K562 (cell line): ENCODE data around the gene CT83. TPM values are rescaled to one million over a fixed set of nuclear protein-coding genes. Genes with fewer than 3 reads are reported as not detected.

Experiments used
- ATAC-seq: fragments of 200-7000 bp; cut with Tn5 transposase; 3 replicates; pipeline ENCODE4 v1.9.1; 2020; ENCODE audit warnings: moderate library complexity
- BruUV-seq: library from RNA; stranded (reverse); fragments of 400-500 nt; replicated peaks from 2 replicates; lab custom pipeline; 2021; lab: Mats Ljungman, UMichigan
- CTCF ChIA-PET: fragments of 300-600 bp; formaldehyde crosslinking; extraction: SDS; loops from one replicate; lab custom pipeline; 2021; ENCODE audit warnings: low intra/inter-chr PET ratio; lab: Yijun Ruan, JAX
- POLR2A ChIA-PET: fragments of 300-600, 350-650 bp; sonication (Branson Sonifier 250); formaldehyde crosslinking; extraction: SDS; loops from one replicate; lab custom pipeline; 2021; ENCODE audit warnings: antibody characterized with exemption, inconsistent platforms; lab: Yijun Ruan, JAX
- DNase-seq, 4 experiments: peaks; one replicate each; pipeline versions ENCODE4 v3.0.0 to v3.0.0-alpha.2; 2011 to 2018; ENCODE audit warnings: low spot score in 3 of 4, mixed read lengths in 3 of 4; ENCODE audit errors: extremely low read depth in 1 of 4
- FAIRE-seq: peaks from 2 replicates; lab custom pipeline; 2011; peaks lifted over from hg19 to GRCh38; lab: Jason Lieb, UNC
- H2AFZ ChIP-seq: 2 replicates; pipeline ENCODE4 v1.6.0; 2011; ENCODE audit warnings: low read depth, low read length, control low read depth, inconsistent platforms
- H3K27ac ChIP-seq: fragments of 200-600 bp; 3 replicates; pipeline ENCODE4 v1.8.0; 2011; ENCODE audit warnings: low read depth, mild to moderate bottlenecking, control low read depth, inconsistent platforms, low read length, moderate library complexity, mixed read lengths; ENCODE audit errors: extremely low read depth
- H3K27me3 ChIP-seq, 2 experiments: fragments of 300-600 bp in 1 of 2; 2 replicates in 1 of 2; 3 replicates in 1 of 2; pipeline versions ENCODE4 v1.6.0 to v1.8.0; 2011; ENCODE audit warnings: inconsistent platforms in 2 of 2, low read length in 2 of 2, mild to moderate bottlenecking in 1 of 2, mixed read lengths in 1 of 2, moderate library complexity in 1 of 2; ENCODE audit not compliant: control insufficient read depth in 2 of 2, insufficient read depth in 2 of 2
- H3K36me3 ChIP-seq: fragments of 300-600 bp; 3 replicates; pipeline ENCODE4 v1.8.0; 2011; ENCODE audit warnings: mild to moderate bottlenecking, low read length, inconsistent platforms; ENCODE audit not compliant: control insufficient read depth, insufficient read depth
- H3K4me1 ChIP-seq, 2 experiments: fragments of 200-600 bp in 1 of 2; replicated peaks in 1 of 2; 2 replicates in 1 of 2; 3 replicates in 1 of 2; pipeline versions ENCODE4 v1.5.1 to v1.8.0; 2011; ENCODE audit warnings: inconsistent platforms in 2 of 2, low read length in 2 of 2, mild to moderate bottlenecking in 1 of 2, mixed read lengths in 1 of 2, moderate library complexity in 1 of 2; ENCODE audit not compliant: control insufficient read depth in 2 of 2, insufficient read depth in 2 of 2
- H3K4me2 ChIP-seq: 2 replicates; pipeline ENCODE4 v1.6.1; 2011; ENCODE audit warnings: low read length, control low read depth, inconsistent platforms, mixed read lengths; ENCODE audit not compliant: insufficient read depth
- H3K4me3 ChIP-seq: fragments of 200-600 bp; sonication (generic), shearing (Covaris generic); 2 replicates; pipeline ENCODE4 v1.5.1; 2016; ENCODE audit warnings: control low read depth, inconsistent platforms
- H3K79me2 ChIP-seq: fragments of 200-600 bp; 3 replicates; pipeline ENCODE4 v1.8.0; 2011; ENCODE audit warnings: low read length, inconsistent platforms; ENCODE audit not compliant: control insufficient read depth, insufficient read depth
- H3K9ac ChIP-seq, 2 experiments: 2 replicates each; pipeline versions ENCODE4 v1.6.0 to v1.6.1; 2011; ENCODE audit warnings: low read depth in 2 of 2, low read length in 2 of 2, control low read depth in 1 of 2, inconsistent platforms in 1 of 2, mild to moderate bottlenecking in 1 of 2, mixed read lengths in 1 of 2; ENCODE audit not compliant: insufficient read depth in 1 of 2
- H3K9me1 ChIP-seq: one replicate; pipeline ENCODE4 v1.6.0; 2011; ENCODE audit warnings: inconsistent platforms, mild to moderate bottlenecking, low read length, moderate library complexity; ENCODE audit not compliant: control insufficient read depth, insufficient read depth
- H3K9me3 ChIP-seq: replicated peaks from 2 replicates; pipeline ENCODE4 v1.5.1; 2011; ENCODE audit warnings: low read depth, low read length, inconsistent platforms; ENCODE audit not compliant: control insufficient read depth, insufficient read depth
- H4K20me1 ChIP-seq: replicated peaks from 2 replicates; pipeline ENCODE4 v1.6.1; 2011; ENCODE audit warnings: low read length, inconsistent platforms, mixed read lengths; ENCODE audit not compliant: control insufficient read depth, insufficient read depth
- ADNP ChIP-seq: fragments of 200-800 bp; sonication (Bioruptor generic); IDR thresholded peaks from 2 replicates; pipeline ENCODE4 v1.6.1; 2016; ENCODE audit warnings: missing genetic modification characterization, missing compliant biosample characterization
- ARID3B ChIP-seq: fragments of 250-450 bp; sonication (Bioruptor Pico); IDR thresholded peaks from 2 replicates; pipeline ENCODE4 v1.4.0; 2020; ENCODE audit warnings: borderline replicate concordance
- BRF1 ChIP-seq: IDR thresholded peaks from 3 replicates; pipeline ENCODE4 v1.6.1; 2011; ENCODE audit warnings: borderline replicate concordance, mild to moderate bottlenecking; ENCODE audit not compliant: insufficient read length; ENCODE audit errors: extremely low read depth
- CSDE1 ChIP-seq, 2 experiments: fragments of 450-650 bp; IDR thresholded peaks; 2 replicates each; pipeline ENCODE4 v1.6.1; 2016; ENCODE audit warnings: mild to moderate bottlenecking in 1 of 2
- ESRRB ChIP-seq: fragments of 250-450 bp; sonication (Bioruptor Pico); IDR thresholded peaks from 2 replicates; pipeline ENCODE4 v1.5.0; 2020; ENCODE audit warnings: mild to moderate bottlenecking, moderate library complexity, borderline replicate concordance
- HNRNPL ChIP-seq: fragments of 200-400 bp; formaldehyde crosslinking; IDR thresholded peaks from 2 replicates; pipeline ENCODE4 v1.6.1; 2017; ENCODE audit warnings: low read depth, mild to moderate bottlenecking, low read length
- IRF2 ChIP-seq: sonication (generic); formaldehyde crosslinking; IDR thresholded peaks from 2 replicates; pipeline ENCODE4 v1.8.1; 2022; ENCODE audit warnings: mild to moderate bottlenecking, missing genetic modification reagents
- RB1 ChIP-seq: fragments of 450-650 bp; IDR thresholded peaks from 2 replicates; pipeline ENCODE4 v1.6.1; 2017; ENCODE audit warnings: low read depth, mild to moderate bottlenecking
- SRSF7 ChIP-seq: fragments of 200-400 bp; formaldehyde crosslinking; optimal IDR thresholded peaks from 2 replicates; pipeline ENCODE3; 2017; ENCODE audit warnings: mild to moderate bottlenecking, low read depth, low read length
- ZNF197 ChIP-seq: fragments of 200-800 bp; sonication (Bioruptor generic); IDR thresholded peaks from 2 replicates; pipeline ENCODE4 v1.6.1; 2016; ENCODE audit warnings: low read depth, missing genetic modification characterization, missing compliant biosample characterization
- in situ Hi-C: fragments of 300-500 bp; cut with MboI; formaldehyde crosslinking; loops from 4 replicates; pipeline ENCODE4 v1.15.0; 2018; ENCODE audit warnings: inconsistent platforms, mixed read lengths
- intact Hi-C: fragments of 100-400 bp; cut with micrococcal nuclease; formaldehyde crosslinking; loops from 2 replicates; pipeline ENCODE4 v1.14.2; 2022
- polyA plus RNA-seq, 8 experiments: library from polyadenylated mRNA; depleted of rRNA in 4 of 8; stranded (reverse) in 5 of 8; unstranded in 3 of 8; fragments of >200 nt; fragmentation: Nextera tagmentation in 2 of 8; fragmentation: Illumina TruSeq in 1 of 8; extraction: Ambion mirVana in 2 of 8; extraction: Trizol in 1 of 8; gene quantifications; 2 replicates each; pipeline versions ENCODE4 v1.2.1 to v1.2.3, GENCODE V29; 2011 to 2014; ENCODE audit warnings: inconsistent platforms in 1 of 8, missing spikeins in 1 of 8
- total RNA-seq, 7 experiments: library from RNA; depleted of rRNA in 6 of 7; stranded (reverse); fragments of >200 nt in 6 of 7; fragmentation: Illumina TruSeq in 2 of 7; extraction: Trizol in 2 of 7; gene quantifications; 2 replicates each; pipeline versions ENCODE4 v1.2.1 to v1.2.3, GENCODE V29; 2011 to 2021; ENCODE audit warnings: low replicate concordance in 1 of 7
- TF ChIP-seq, protein P1 (sequence below): fragments of 250-450 bp; sonication (Bioruptor Pico); IDR thresholded peaks from 2 replicates; pipeline ENCODE4 v1.5.0; 2020; ENCODE audit warnings: mild to moderate bottlenecking, borderline replicate concordance

The CT83 gene
- total and polyA plus RNA-seq, 9 of the 15 experiments (the other 6 are each of a cell fraction or from before 2014, with no cell fraction given), result not detected

- in situ Hi-C loops, result no loop called here
- Histone ChIP-seq H4K20me1 (no peaks in the 10 kb centered on the region), H3K4me3 (no peak overlapping the region), H3K9ac (no peak overlapping the region), H3K9me1 (no peaks in the 10 kb centered on the region), H3K4me2 (no peak overlapping the region), H2AFZ (no peak overlapping the region), H3K4me1 (no peaks in the 10 kb centered on the region), H3K9me3 (no peaks in the 10 kb centered on the region), H3K36me3 (no peaks in the 10 kb centered on the region), H3K27ac (no peak overlapping the region), H3K27me3 (no peaks in the 10 kb centered on the region), H3K79me2 (no peaks in the 10 kb centered on the region)
- FAIRE-seq, result no peak
- ATAC-seq, result no peak
- no TSS peak for BruUV-seq
- POLR2A ChIA-PET, result no interaction called here
- TF ChIP-seq, protein P1, sequence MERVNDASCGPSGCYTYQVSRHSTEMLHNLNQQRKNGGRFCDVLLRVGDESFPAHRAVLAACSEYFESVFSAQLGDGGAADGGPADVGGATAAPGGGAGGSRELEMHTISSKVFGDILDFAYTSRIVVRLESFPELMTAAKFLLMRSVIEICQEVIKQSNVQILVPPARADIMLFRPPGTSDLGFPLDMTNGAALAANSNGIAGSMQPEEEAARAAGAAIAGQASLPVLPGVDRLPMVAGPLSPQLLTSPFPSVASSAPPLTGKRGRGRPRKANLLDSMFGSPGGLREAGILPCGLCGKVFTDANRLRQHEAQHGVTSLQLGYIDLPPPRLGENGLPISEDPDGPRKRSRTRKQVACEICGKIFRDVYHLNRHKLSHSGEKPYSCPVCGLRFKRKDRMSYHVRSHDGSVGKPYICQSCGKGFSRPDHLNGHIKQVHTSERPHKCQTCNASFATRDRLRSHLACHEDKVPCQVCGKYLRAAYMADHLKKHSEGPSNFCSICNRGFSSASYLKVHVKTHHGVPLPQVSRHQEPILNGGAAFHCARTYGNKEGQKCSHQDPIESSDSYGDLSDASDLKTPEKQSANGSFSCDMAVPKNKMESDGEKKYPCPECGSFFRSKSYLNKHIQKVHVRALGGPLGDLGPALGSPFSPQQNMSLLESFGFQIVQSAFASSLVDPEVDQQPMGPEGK (CRISPR knock-in tag), result no peak
- TF ChIP-seq ZNF197 (CRISPR knock-in tag) (no peak), BRF1 (no peak), ARID3B (CRISPR knock-in tag) (no peak), SRSF7 (no peak), IRF2 (CRISPR knock-in tag) (no peak), ESRRB (CRISPR knock-in tag) (no peak), CSDE1 (IDR thresholded peaks at IDR 0.05) (no peak), HNRNPL (no peak), ADNP (tag) (no peak), RB1 (no peak)
- intact Hi-C loops, result no loop called here
- CTCF ChIA-PET, result no interaction called here
- no peak for DNase-seq
These were observed 27.2 kb downstream of the CT83 start for GRCh38 chrX:116435597-116435996.
